Peyer's patch (tissue), 4 donors: Measurements from ENCODE around the gene CRYGD. TPM values are rescaled to one million over a fixed set of nuclear protein-coding genes. Genes with fewer than 3 reads are reported as not detected.
A peak's percentile ranks its signal among the peaks of the same experiment; 100 is the strongest.
"Not testable (repeated sequence)": the region's sequence is repeated elsewhere in the genome, so short reads cannot be mapped to it uniquely, and the experiment has no call there.

Source experiments
- DNase-seq, 3 donors: peaks; one replicate each; pipeline ENCODE4 v3.0.0-alpha.2; 2017 to 2019
- H3K27ac ChIP-seq, 4 donors: fragments of 200-600 bp; sonication (generic); one replicate each; pipeline ENCODE4 v1.5.1; 2016 to 2019
- H3K27me3 ChIP-seq, 2 donors: fragments of 200-600 bp; sonication (generic); one replicate each; pipeline ENCODE4 v1.5.1; 2019
- H3K36me3 ChIP-seq, 3 donors: fragments of 200-600 bp; sonication (generic); one replicate each; pipeline ENCODE4 v1.5.1; 2016 to 2019
- H3K4me1 ChIP-seq, 4 donors: fragments of 200-600 bp; sonication (generic); one replicate each; pipeline ENCODE4 v1.5.1; 2016 to 2019
- H3K4me3 ChIP-seq, 4 donors: fragments of 200-600 bp; sonication (generic); 1 replicate in 3 of 4; 2 replicates in 1 of 4; pipeline ENCODE4 v1.5.1; 2016 to 2019; ENCODE audit warnings: mild to moderate bottlenecking in 1 of 4
- H3K9me3 ChIP-seq, 4 donors: fragments of 200-600 bp; sonication (generic); one replicate each; pipeline ENCODE4 v1.5.1; 2016 to 2019; ENCODE audit warnings: mild to moderate bottlenecking in 1 of 4
- CTCF ChIP-seq, 6 experiments: fragments of 450-650 bp in 4 of 6; fragments of 200-600 bp in 2 of 6; sonication (generic) in 1 of 6; IDR thresholded peaks; one replicate each; pipeline ENCODE4 v1.5.1; 2017 to 2019; ENCODE audit warnings: antibody characterized with exemption in 6 of 6, mild to moderate bottlenecking in 3 of 6, moderate library complexity in 1 of 6
- POLR2A ChIP-seq, 2 donors: fragments of 450-650 bp; IDR thresholded peaks; one replicate each; pipeline ENCODE4 v1.5.1; 2017; ENCODE audit warnings: antibody characterized with exemption in 2 of 2, mild to moderate bottlenecking in 2 of 2, moderate library complexity in 2 of 2
- total RNA-seq, 4 donors: library from RNA; depleted of rRNA; stranded (reverse); fragments of >200 nt; gene quantifications; one replicate each; pipeline ENCODE4 v1.1.0, GENCODE V29; 2016

Gene CRYGD
- total RNA-seq, 4 donors from 2014 or later = not detected

DNA sequence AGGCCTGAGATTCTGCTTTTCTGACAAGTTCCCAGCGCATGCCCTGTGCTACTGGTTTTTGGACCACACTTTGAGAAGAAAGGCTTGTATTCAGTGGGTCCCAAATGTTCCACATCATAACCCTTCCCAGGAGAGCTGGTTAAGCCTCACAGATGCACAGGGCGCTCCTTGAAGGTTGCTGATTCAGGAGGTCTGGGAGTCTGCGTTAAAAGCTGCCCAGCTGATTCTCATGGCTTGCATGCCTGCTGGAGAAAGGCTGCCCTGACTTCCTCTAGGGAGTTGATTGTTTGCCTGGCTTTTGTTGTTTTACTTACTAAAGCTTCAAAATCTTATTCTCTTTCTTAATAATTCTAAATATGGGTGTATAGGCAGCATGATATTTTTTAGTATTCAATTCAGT, 20.7 kb downstream of the CRYGD start:
- no peak overlapping the region for H3K4me3 ChIP-seq
- H3K27me3 ChIP-seq = no peaks in the 10 kb centered on the region
- DNase-seq = no peak
- no peaks in the 10 kb centered on the region for H3K9me3 ChIP-seq
- no peaks in the 10 kb centered on the region for H3K4me1 ChIP-seq
- TF ChIP-seq POLR2A (IDR thresholded peaks at IDR 0.05) (no peak), CTCF (IDR thresholded peaks at IDR 0.05) (no peak)
- H3K36me3 ChIP-seq = no peaks in the 10 kb centered on the region
- no peak overlapping the region for H3K27ac ChIP-seq

DNA sequence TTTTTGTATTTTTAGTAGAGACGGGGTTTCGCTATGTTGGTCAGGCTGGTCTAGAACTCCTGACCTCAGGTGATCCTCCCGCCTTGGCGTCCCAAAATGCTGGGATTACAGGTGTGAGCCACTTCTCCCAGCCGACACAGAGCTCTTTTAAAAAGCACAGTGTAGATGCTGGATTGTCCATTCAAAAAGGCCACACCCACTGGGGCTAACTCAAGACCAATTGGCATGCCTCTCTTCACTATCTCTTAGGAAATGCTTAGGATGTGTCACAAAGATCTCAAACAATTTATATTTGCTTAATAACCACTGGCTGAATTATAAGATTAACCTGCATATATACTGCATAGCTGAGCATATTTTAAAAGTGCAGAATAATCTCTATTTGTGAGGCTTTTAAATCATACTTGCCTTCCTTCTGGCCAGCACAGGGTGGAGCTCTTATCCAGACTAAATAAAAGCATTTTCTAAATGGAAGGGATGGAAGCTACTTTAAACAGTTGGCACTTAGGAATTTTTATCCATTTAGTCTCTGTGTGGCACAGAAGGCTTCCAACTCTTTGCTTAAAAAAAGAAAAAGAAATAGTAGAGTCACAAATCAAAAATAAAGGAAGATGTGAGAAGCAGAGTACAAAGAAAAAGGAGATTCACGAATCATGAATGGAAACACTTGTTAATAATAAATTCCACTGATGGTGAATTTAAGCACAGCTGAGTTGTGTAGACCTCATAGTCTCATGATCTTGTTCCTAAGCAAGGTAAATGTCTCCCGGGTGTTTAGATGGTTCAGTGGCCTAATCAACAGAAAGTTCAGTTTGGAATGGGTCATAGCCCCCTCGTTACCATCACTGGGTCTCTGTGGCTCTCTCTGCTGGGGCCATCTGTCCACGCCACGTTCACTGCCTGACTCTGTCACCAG, 22.4 kb downstream of the CRYGD start:
- Histone ChIP-seq H3K27ac (no peak overlapping the region), H3K9me3 (no peaks in the 10 kb centered on the region), H3K4me1 (no peaks in the 10 kb centered on the region), H3K36me3 (no peaks in the 10 kb centered on the region), H3K4me3 (no peak overlapping the region), H3K27me3 (no peaks in the 10 kb centered on the region)
- DNase-seq = no peak
- peak in 3 of 6 experiments; percentile 64 to 67 (median 64) for TF ChIP-seq CTCF (IDR thresholded peaks at IDR 0.05)
- TF ChIP-seq POLR2A (IDR thresholded peaks at IDR 0.05) = no peak

GRCh38 chr2:208099682-208100470, 24.4 kb downstream of the CRYGD start:
- Histone ChIP-seq H3K4me3 (no peak overlapping the region), H3K36me3 (no peaks in the 10 kb centered on the region), H3K9me3 (no peaks in the 10 kb centered on the region), H3K27ac (no peak overlapping the region), H3K27me3 (no peaks in the 10 kb centered on the region), H3K4me1 (no peaks in the 10 kb centered on the region)
- TF ChIP-seq CTCF (IDR thresholded peaks at IDR 0.05) (no peak), POLR2A (IDR thresholded peaks at IDR 0.05) (no peak)
- DNase-seq = no peak

DNA sequence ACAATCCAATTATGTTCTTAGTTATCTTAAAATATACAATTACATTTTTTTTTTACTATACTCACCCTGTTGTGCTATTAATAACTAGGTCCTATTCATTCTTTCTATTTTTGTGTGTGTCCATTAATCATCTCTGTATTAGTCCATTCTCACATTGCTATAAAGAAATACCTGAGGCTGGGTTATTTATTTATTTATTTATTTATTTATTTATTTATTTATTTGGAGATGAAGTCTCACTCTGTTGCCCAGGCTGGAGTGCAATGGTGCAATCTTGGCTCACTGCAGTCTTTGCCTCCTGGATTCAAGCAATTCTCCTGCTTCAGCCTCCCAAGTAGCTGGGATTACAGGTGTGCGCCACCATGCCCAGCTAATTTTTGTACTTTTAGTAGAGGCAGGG, 25.6 kb downstream of the CRYGD start:
- not testable (repeated sequence) for H3K27me3 ChIP-seq, H3K4me3 ChIP-seq, H3K36me3 ChIP-seq, H3K4me1 ChIP-seq, H3K27ac ChIP-seq, DNase-seq, H3K9me3 ChIP-seq

DNA sequence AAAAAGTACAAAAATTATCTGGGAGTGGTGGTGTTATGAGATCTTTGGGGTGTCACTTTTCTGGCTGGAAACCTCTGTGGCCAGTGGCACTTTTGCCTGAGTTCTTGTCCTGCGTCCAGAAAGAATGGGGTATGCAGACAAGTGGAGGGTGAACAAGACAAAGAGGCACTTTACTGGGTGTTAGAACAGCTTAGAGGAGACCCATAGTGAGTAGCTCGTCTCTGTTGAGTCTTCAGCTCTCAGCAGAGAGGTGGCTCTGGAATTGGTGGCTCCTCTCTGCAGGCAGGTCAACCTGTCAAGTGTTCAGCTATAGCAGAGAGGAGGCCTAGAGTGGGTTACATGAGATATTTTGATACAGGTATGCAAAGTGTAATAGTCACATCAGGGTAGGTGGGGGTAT, 26.1 kb downstream of the CRYGD start:
- Histone ChIP-seq H3K27ac (no peak overlapping the region), H3K9me3 (no peaks in the 10 kb centered on the region), H3K36me3 (no peaks in the 10 kb centered on the region), H3K27me3 (no peaks in the 10 kb centered on the region), H3K4me1 (no peaks in the 10 kb centered on the region), H3K4me3 (no peak overlapping the region)
- DNase-seq = no peak
- TF ChIP-seq CTCF (IDR thresholded peaks at IDR 0.05) = no peak
- TF ChIP-seq POLR2A (IDR thresholded peaks at IDR 0.05) = no peak

DNA sequence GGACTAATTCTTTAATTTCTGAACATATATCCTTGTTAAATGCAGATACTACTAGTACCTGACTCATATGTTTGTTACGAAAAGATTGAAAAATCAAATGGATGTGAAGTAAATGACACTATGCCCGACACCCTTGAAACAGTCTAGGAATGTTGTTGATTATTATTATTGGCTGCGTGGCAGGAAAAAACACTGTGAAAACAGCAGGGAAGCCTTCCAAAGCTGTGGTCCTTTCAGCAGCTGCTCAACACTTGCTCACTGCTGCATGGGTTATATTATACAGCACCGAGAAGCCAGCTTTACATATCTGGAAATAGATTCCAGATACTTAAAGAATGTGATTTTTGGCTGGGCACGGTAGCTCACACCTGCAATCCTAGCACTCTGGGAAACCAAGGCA, 26.5 kb downstream of the CRYGD start:
- Histone ChIP-seq H3K36me3 (no peaks in the 10 kb centered on the region), H3K9me3 (no peaks in the 10 kb centered on the region), H3K4me3 (no peak overlapping the region), H3K27ac (no peak overlapping the region), H3K27me3 (no peaks in the 10 kb centered on the region), H3K4me1 (no peaks in the 10 kb centered on the region)
- no peak for DNase-seq
- TF ChIP-seq POLR2A (IDR thresholded peaks at IDR 0.05) (no peak), CTCF (IDR thresholded peaks at IDR 0.05) (no peak)
